Fibroblast of pulmonary artery (primary cell): ENCODE measurements around the gene WDR17.

ENCODE experiments used
- DNase-seq: peaks from one replicate; pipeline ENCODE4 v3.0.0-alpha.2; 2010; ENCODE audit warnings: low read depth
- H3K4me3 ChIP-seq: replicated peaks from 2 replicates; pipeline ENCODE4 v1.5.1; 2011; ENCODE audit warnings: low read depth, mild to moderate bottlenecking, control low read depth, low read length, moderate library complexity
- TF ChIP-seq, protein P1 (sequence below): IDR thresholded peaks from 2 replicates; pipeline ENCODE4 v1.5.1; 2011; ENCODE audit warnings: mild to moderate bottlenecking, control low read depth, low read length, inconsistent platforms; ENCODE audit errors: missing control alignments

Gene WDR17

DNA sequence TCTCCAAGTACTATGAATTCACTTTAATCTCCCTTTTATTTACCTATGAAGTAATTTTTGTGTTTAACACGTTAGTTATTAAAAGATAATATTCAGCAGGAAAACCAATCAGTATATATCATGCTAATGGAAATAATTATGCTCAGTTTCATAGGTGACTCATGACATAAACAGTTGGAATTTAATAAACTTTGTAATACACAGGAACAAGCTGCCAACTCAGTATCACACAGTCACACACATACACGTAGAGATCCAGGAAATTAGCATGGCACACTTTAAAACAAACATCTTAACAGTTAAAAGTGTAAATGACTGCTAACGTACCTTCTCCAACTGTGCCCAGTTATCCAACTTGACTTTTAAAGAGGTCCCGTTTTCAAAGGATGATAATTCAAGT lies 127.5 kb downstream of the WDR17 start:
- DNase-seq, result peak; percentile 25
- H3K4me3 ChIP-seq, result no peak overlapping the region
- TF ChIP-seq, protein P1, sequence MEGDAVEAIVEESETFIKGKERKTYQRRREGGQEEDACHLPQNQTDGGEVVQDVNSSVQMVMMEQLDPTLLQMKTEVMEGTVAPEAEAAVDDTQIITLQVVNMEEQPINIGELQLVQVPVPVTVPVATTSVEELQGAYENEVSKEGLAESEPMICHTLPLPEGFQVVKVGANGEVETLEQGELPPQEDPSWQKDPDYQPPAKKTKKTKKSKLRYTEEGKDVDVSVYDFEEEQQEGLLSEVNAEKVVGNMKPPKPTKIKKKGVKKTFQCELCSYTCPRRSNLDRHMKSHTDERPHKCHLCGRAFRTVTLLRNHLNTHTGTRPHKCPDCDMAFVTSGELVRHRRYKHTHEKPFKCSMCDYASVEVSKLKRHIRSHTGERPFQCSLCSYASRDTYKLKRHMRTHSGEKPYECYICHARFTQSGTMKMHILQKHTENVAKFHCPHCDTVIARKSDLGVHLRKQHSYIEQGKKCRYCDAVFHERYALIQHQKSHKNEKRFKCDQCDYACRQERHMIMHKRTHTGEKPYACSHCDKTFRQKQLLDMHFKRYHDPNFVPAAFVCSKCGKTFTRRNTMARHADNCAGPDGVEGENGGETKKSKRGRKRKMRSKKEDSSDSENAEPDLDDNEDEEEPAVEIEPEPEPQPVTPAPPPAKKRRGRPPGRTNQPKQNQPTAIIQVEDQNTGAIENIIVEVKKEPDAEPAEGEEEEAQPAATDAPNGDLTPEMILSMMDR, result no peak

DNA sequence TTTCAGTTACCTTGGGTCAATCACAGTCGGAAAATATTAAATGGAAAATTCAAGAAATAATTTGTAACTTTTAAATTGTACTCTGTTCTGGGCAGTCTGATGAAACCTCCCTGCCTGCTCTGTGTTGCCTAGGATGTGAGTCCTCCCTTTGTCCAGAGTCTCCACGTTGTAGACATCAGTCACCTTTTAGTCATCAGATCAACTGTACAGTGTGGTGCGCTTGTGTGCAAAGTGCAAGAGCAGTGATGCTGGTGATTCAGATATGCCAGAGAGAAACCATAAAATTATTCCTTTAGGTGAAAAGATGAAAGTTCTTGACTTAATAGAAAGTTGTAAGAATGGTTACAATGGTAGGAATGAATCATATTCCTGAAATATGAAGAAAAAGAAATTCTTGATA lies 128.3 kb downstream of the WDR17 start:
- peak; percentile 35 for DNase-seq
- TF ChIP-seq, protein P1, result no peak
- no peak overlapping the region for H3K4me3 ChIP-seq

DNA sequence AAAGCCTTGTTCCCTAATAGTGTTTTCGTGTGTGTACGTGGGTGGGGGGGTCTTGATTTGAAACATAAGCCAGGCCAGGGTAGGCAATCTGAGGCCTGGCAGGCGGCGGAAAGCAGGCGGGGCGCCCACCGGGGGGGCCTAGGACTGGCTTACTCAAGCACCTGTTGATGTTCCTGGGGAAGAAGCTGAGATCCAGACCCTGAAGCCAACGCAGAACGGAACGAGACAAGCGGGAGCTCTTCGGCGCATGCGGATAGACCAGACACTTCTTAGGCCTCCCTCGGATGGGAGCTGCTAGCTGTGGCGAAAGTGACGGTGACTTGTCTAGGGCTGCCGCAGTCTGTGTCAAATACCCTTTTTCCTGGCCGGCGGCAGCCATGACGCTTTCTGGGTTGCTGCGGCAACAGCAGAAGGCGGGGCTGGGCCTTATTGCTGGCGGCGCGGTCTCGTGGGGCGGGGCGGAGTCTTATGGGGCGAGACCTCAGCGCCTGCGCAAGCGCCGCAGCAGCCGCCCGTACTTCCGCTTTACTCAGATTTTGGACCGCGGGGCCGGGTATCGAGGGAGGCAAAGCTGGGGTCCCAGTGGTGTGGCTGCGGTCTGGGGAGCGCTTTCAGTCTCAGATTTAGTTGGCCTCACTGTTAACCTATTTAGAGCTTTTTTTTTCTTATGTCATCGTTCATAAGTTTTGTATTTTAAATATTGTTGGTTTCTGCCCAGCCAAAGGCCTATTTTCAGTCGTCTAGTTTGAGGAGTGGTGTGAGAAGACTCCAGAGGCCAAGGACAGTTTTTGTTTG lies 129.7 kb downstream of the WDR17 start, which contains the start of gene SPATA4:
Gene SPATA4, minus strand, starts transcription at position 402 of the 795 bp plus-strand sequence. Its CDS starts 23 bp downstream, at position 379.
- TF ChIP-seq, protein P1, result no peak
- peak within 1 kb of the TSS; percentile 80 for H3K4me3 ChIP-seq

DNA sequence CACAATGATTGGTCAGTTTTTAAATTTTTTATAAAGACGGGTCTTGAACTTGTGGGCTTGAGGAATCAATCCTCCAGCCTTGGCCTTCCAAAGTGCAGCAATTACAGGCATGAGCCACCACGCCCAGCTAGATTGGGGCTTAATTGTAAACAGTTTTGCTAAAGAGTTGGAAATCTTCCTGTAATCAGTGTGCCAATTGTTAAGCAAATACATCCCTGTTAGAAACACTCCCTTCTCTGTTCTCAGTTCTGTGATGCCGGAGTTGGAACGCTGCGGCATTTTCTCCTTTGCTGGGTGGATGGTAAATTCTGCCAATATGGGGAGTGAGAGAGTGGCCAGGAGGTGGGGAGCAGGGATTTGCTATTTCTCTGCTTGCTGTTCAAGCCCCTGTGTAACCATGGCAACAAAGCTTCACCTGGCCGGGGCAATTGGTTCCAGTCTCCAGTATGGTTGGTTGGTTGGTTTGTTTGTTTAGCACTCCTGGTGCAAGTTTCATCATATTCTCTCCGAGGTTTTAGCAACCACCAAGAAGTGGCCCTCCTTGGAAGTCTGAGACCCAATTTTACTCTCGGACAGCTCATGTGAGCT lies 132.8 kb downstream of the WDR17 start:
- no peak overlapping the region for H3K4me3 ChIP-seq
- DNase-seq, result no peak
- TF ChIP-seq, protein P1, result no peak

More for the DNA sequence above, 129.7 kb downstream of the WDR17 start, which contains the start of gene SPATA4:
- DNase-seq, result peak; percentile 93

DNA sequence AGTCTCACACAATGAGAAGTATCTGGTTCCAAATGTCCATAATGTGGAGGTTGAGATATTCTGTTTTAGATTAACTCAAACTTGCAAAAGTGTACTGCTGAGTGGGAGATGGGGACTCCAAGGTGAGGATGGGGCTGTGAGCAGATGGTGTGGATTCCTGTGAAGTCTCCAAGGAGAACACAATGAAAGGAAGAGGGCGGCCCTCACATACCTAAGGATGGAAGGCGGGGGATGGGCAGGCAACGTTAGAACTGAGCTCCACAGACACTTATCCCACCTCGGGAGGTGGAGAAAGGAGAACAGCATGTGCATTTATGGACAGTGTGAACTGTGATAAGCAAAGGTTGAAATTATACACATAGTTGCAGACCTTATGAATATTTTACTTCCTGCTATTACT lies 139.7 kb downstream of the WDR17 start:
- TF ChIP-seq, protein P1, result no peak
- no peak overlapping the region for H3K4me3 ChIP-seq
- DNase-seq, result no peak

DNA sequence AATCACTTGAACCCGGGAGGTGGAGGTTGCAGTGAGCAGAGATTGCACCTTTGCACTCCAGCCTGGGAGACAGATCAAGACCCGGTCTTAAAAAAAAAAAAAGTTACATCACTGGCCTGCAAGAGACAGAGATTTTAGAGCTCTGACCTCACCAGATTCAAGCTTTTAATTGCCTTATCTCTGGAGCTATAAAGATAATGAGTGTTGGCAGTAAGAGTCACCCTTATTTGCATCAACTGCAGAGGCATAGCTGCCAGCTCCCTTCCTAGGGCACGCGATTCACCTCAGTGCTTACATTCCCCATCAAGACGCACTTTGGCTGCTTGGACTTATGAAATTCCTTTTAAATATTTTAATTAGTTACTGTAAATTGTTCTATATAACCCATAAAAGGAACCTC lies 142.2 kb downstream of the WDR17 start:
- DNase-seq, result no peak
- no peak overlapping the region for H3K4me3 ChIP-seq
- TF ChIP-seq, protein P1, result no peak
